ENCODE measurements around the gene WDR18.

DNA sequence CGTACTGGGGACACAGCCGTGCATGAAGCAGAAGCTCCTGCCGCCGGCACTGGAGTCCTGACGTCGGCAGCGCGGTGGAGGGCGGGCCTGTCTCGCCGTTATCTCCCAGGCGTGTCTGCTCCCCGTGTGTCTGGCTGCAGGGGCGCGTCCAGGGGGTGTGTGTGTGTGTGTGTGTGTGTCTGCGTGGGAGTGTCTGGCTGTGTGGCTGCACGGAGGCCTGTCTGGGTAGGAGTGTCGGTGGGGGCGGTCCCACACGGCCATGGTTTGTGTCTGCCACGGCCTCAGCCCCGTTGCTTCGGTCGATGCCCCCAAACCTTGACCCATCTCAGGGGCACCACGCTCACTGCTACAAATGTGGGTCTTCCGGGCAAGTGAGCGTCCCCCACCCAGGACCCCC, 40.0 kb upstream of the WDR18 start:
- no peak for TF ChIP-seq POLR2AphosphoS5 (IDR thresholded peaks at IDR 0.05; ENCODE audit: low read depth, low read length)
- no peak for TF ChIP-seq SIN3A (IDR thresholded peaks at IDR 0.05; ENCODE audit: borderline replicate concordance, insufficient read depth, low read length)
- no peak for TF ChIP-seq TAF1 (IDR thresholded peaks at IDR 0.05; ENCODE audit: borderline replicate concordance, insufficient read depth, low read length)
